Activated T-helper 9 cell treated with anti-CD3 and anti-CD28 coated beads, Interleukin-2, amount 50 U/mL, for 16 hours (primary cell): ENCODE results near the gene TMX2.

Source experiments
- DNase-seq: peaks from one replicate; pipeline ENCODE4 v3.0.0-alpha.2; 2020; ENCODE audit warnings: low read depth

TMX2 gene

GRCh38 chr11:57764972-57765371 lies 52.6 kb downstream of the TMX2 start:
- DNase-seq, result no peak

GRCh38 chr11:57770793-57771192 lies 58.4 kb downstream of the TMX2 start:
- DNase-seq, result no peak

- DNase-seq, result no peak
Observed at GRCh38 chr11:57771365-57771764, 59.0 kb downstream of the TMX2 start.

GRCh38 chr11:57772562-57772961 lies 60.2 kb downstream of the TMX2 start:
- no peak for DNase-seq

GRCh38 chr11:57773026-57773598 lies 60.7 kb downstream of the TMX2 start:
- no peak for DNase-seq

GRCh38 chr11:57775491-57775890 lies 63.1 kb downstream of the TMX2 start:
- DNase-seq, result no peak

- no peak for DNase-seq
Observed at GRCh38 chr11:57776031-57776521, 63.7 kb downstream of the TMX2 start.

GRCh38 chr11:57776577-57777210 lies 64.3 kb downstream of the TMX2 start:
- no peak for DNase-seq

- DNase-seq, result no peak
Observed at GRCh38 chr11:57777969-57778317, 65.5 kb downstream of the TMX2 start.

- DNase-seq, result no peak
Observed at GRCh38 chr11:57778318-57779037, 66.1 kb downstream of the TMX2 start.

- no peak for DNase-seq
Observed at GRCh38 chr11:57779276-57779675, 66.9 kb downstream of the TMX2 start.

GRCh38 chr11:57781529-57781943 lies 69.1 kb downstream of the TMX2 start:
- no peak for DNase-seq

DNA sequence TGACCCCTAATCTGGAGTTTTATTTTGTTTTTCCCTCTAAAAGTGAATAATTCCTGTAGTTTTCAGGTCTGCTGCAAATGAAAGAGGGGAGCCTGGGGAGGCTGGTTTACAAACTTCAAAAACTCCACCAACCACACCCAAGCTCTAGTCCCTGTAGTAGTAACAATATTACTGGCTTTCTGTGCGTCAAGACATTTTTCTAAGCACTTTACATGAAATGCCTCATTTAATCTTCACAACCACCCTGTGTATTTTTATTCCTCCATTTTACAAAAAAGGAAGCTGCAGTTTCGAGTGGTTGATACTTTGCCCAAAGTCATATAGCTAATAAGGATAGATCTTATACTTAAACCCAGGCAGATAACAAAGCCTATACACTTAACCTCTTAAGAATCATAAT lies 72.7 kb downstream of the TMX2 start:
- DNase-seq, result no peak

DNA sequence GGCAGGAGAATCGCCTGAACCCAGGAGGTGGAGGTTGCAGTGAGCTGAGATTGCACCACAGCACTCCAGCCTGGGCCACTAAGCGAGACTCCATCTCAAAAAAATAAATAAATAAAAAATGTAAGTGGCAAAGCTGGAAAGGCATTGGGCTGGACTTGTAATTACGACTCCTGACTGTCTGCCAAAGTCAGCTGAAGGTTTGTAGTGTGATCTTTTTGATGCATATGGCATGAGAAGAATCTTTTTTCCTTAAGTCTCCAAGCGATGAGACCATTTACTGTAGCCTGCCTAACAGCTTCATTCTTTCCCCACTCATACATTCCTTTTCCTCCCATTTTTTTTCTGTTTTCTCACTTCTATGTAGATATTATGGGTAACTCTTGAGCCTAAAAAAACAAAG lies 74.0 kb downstream of the TMX2 start:
- DNase-seq, result no peak

DNA sequence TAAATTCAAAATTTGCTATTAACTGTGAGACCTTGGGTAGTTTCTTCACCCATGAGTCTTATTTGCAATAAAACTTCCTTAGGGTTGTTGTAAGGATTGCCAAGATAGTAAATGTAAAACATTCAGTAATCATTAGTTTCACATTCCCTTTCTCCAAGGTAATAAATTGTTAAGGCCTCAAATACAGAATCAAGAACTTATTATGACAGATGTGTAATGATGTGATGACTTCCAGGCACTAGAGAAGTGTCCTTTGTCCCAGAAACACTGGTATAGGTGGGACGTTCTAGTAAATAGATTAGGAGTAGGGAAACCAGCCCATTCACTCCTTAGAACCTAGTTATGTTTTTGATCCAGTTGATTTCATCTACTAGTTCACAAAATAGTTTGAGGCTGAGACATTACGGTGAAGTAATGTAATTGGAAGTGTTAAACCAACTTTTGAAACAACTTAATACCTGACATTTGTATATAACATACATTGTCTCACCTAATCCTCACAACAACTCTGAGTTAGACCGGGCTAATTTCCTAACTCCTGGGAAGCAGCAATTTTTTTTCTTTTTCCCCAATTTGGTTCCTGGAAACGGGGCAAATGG lies 74.7 kb downstream of the TMX2 start:
- no peak for DNase-seq

DNA sequence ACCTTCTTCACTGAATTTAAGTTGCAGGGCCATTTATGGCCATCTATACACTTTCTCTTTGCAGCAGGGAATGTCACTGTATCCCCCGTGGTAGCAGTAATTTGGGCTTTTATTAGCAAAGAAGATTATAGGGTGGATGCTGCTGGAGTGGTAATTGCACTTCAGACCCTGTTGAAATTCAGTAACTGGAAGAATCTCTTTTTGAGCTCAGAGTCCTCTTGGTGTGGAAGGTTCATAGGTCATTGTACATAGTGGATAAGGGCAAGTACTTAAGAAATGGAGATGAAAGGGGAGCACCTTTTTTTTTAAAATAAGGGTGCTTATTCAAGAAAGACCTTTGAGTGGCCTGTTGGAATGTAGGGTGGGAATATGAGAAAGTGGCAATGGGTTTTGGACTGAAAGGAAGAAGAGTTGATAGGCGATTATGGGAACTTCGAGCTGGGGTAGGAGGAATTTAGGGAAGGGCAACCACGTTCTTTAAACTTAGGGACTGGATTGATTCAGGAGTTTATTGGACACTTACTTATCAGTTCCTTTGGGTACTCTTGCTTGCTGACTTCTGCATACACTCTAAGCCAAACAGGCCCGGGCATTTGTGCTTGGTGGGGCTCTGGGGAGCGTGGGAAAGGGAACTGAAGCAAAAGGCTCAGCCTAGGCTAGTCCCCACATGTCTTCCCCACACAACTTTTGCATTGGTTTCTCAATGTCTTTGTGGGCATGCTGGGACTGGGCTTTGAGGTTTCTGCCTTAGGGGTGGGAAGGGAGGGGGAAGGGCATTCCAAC lies 75.7 kb downstream of the TMX2 start:
- no peak for DNase-seq

- DNase-seq, result no peak
Observed at GRCh38 chr11:57788703-57789088, 76.3 kb downstream of the TMX2 start.
